HepG2 (cell line): ENCODE data around the gene PHRF1.

ENCODE experiments used
- CTCF ChIP-seq: sonication (generic); formaldehyde crosslinking; IDR thresholded peaks from 2 replicates; pipeline ENCODE4 v1.5.0; 2020; ENCODE audit warnings: mild to moderate bottlenecking, missing genetic modification reagents, moderate library complexity
- DNMT1 ChIP-seq: sonication (generic); formaldehyde crosslinking; IDR thresholded peaks from 2 replicates; pipeline ENCODE4 v1.5.1; 2020; ENCODE audit warnings: mild to moderate bottlenecking, missing genetic modification reagents
- IRF2 ChIP-seq: IDR thresholded peaks from 2 replicates; pipeline ENCODE4 v1.6.1; 2018; ENCODE audit warnings: missing genetic modification reagents, missing compliant biosample characterization
- KDM1A ChIP-seq: IDR thresholded peaks from 2 replicates; pipeline ENCODE4 v1.6.1; 2016; ENCODE audit warnings: missing compliant biosample characterization
- NFE2L2 ChIP-seq: fragments of 150-350 bp; IDR thresholded peaks from 2 replicates; pipeline ENCODE4 v1.6.1; 2014; ENCODE audit warnings: low read length
- SKI ChIP-seq: fragments of 450-650 bp; IDR thresholded peaks from one replicate; pipeline ENCODE4 v1.6.1; 2018; ENCODE audit warnings: mild to moderate bottlenecking; ENCODE audit not compliant: partially characterized antibody
- SP2 ChIP-seq: sonication (generic); formaldehyde crosslinking; IDR thresholded peaks from 2 replicates; pipeline ENCODE4 v1.5.1; 2020; ENCODE audit warnings: mild to moderate bottlenecking, missing genetic modification reagents
- SRSF9 ChIP-seq: fragments of 200-400 bp; formaldehyde crosslinking; IDR thresholded peaks from 2 replicates; pipeline ENCODE4 v1.6.1; 2018; ENCODE audit warnings: borderline replicate concordance, mild to moderate bottlenecking, low read depth, low read length; ENCODE audit not compliant: insufficient read depth, poor library complexity, severe bottlenecking
- YY1 ChIP-seq: IDR thresholded peaks from 2 replicates; pipeline ENCODE4 v1.6.1; 2011; ENCODE audit warnings: low read length, low read depth, moderate library complexity, mild to moderate bottlenecking; ENCODE audit not compliant: insufficient read depth, insufficient replicate concordance
- ZNF530 ChIP-seq: sonication (generic); formaldehyde crosslinking; IDR thresholded peaks from 2 replicates; pipeline ENCODE4 v1.5.0; 2020; ENCODE audit warnings: low read depth, mild to moderate bottlenecking, missing genetic modification reagents
- ZZZ3 ChIP-seq: sonication (generic); formaldehyde crosslinking; IDR thresholded peaks from 2 replicates; pipeline ENCODE4 v1.4.0; 2020; ENCODE audit warnings: missing genetic modification reagents, mild to moderate bottlenecking, borderline replicate concordance

- TF ChIP-seq ZNF530 (CRISPR knock-in tag) (no peak), NFE2L2 (no peak), SRSF9 (no peak), YY1 (no peak), KDM1A (CRISPR knock-in tag) (no peak), ZZZ3 (CRISPR knock-in tag) (no peak), DNMT1 (CRISPR knock-in tag) (no peak), IRF2 (CRISPR knock-in tag) (no peak), SP2 (CRISPR knock-in tag) (no peak), SKI (no peak), CTCF (CRISPR knock-in tag) (no peak)
Measured at GRCh38 chr11:609341-609811, 33.1 kb downstream of the PHRF1 start.
